NT2/D1 (cell line): Measurements from ENCODE around the gene RALA.

Experiments used
- SUZ12 ChIP-seq: IDR thresholded peaks from 2 replicates; pipeline ENCODE4 v1.6.1; 2011; ENCODE audit not compliant: insufficient read length, insufficient read depth; ENCODE audit errors: extremely low read depth
- YY1 ChIP-seq: IDR thresholded peaks from 2 replicates; pipeline ENCODE4 v1.6.1; 2011; ENCODE audit not compliant: insufficient read length, insufficient read depth
- ZNF274 ChIP-seq: IDR thresholded peaks from 2 replicates; pipeline ENCODE4 v1.6.1; 2011; ENCODE audit warnings: mild to moderate bottlenecking, low read depth, low read length

GRCh38 chr7:39753823-39754325 lies 130.5 kb downstream of the RALA start:
- TF ChIP-seq YY1: no peak
- no peak for TF ChIP-seq SUZ12
- TF ChIP-seq ZNF274: no peak
